Measurements from ENCODE around the gene CAMK1D.

- no peak for TF ChIP-seq EZH2phosphoT487 (IDR thresholded peaks at IDR 0.05; ENCODE audit: low read length)
- no peak for TF ChIP-seq CTCF (IDR thresholded peaks at IDR 0.05; ENCODE audit: low read length)
- no peak for TF ChIP-seq EZH2 (optimal IDR thresholded peaks at IDR 0.05; ENCODE audit: low read depth, low read length)
Measured at GRCh38 chr10:12490963-12491362, 141.6 kb downstream of the CAMK1D start.
